ENCODE results near the gene SOS1. TPM values are rescaled to one million over a fixed set of nuclear protein-coding genes. Genes with fewer than 3 reads are reported as not detected.

The SOS1 gene
- total RNA-seq, 2 donors from 2014 or later = 13.7 to 67.6 TPM

DNA sequence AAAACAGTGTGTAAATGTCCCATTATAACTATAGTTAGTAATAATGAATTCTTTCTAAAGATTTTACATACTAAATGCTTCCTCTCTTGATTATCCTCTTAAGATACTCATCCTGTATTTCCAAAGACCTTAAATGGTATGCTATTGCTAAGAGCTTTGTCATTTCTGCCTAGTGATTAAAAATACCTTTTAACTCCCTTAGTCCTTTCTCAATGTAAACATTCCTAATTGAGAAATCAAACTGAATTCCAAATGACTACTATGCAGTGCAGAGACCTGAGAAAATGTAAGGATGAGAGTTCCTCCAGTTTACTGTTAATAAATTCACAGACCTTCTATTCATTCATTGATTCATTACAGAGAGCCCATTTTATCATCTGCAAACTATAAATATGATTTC, 86.9 kb downstream of the SOS1 start:
- Histone ChIP-seq H3K27ac (no peak overlapping the region), H3K27me3 (no peaks in the 10 kb centered on the region), H3K9me3 (no peaks in the 10 kb centered on the region), H3K36me3 (replicated peaks in 1 of 2; ENCODE audit: insufficient read depth in 1 of 2, low read depth in 2 of 2) (peaks cover 0 to 2% of the 10 kb centered on the region in 2 donors), H3K4me3 (no peak overlapping the region), H3K4me1 (no peaks in the 10 kb centered on the region)
- intact Hi-C loops (cut with DNase I) = no loop called here
- no peak for TF ChIP-seq POLR2A (IDR thresholded peaks at IDR 0.05)
- TF ChIP-seq CTCF (IDR thresholded peaks at IDR 0.05) = no peak
- ATAC-seq (no peak), DNase-seq (no peak)

DNA sequence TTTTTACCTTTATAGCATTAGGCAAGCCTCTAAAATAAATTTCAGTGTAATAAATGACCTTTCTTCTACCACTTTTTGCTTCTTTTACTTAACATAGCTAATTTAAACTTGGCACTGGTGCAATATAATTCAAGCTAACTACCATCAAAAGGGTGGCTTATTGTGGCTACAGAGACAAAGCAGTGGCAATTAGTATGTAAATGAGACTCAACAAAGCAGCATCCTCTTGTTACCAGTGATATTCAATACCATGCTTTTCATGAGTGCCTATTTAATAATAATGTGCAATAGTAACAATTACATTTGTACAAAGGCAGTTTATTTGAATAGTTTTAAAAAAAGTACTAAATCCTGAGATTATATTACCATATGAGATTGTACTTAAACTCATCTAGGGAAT, 93.4 kb downstream of the SOS1 start:
- DNase-seq = no peak
- no peak for ATAC-seq
- Histone ChIP-seq H3K9me3 (no peaks in the 10 kb centered on the region), H3K36me3 (replicated peaks in 1 of 2; ENCODE audit: insufficient read depth in 1 of 2, low read depth in 2 of 2) (peaks cover 0 to 4% of the 10 kb centered on the region in 2 donors), H3K27ac (no peak overlapping the region), H3K27me3 (no peaks in the 10 kb centered on the region), H3K4me1 (no peaks in the 10 kb centered on the region), H3K4me3 (no peak overlapping the region)
- TF ChIP-seq POLR2A (IDR thresholded peaks at IDR 0.05) (no peak), CTCF (IDR thresholded peaks at IDR 0.05) (no peak)
- intact Hi-C loops (cut with DNase I) = no loop called here

DNA sequence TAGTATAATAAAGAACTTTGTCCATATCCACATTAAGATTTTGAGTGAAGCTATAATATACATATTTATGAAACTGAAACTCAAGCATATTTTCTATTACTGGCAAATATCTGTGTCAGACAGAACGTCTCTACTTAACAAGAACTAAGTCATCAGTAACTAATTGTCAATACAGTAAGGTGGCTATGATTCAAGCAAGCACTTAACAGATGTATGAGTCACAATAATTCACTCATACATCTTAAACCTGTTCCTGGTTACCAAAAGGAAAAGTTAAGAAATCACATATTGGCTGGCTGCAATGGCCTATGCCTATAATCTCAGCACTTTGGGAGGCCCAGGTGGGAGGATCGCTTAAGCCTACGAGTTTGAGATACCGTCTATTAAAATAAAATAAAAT, 96.0 kb downstream of the SOS1 start:
- TF ChIP-seq CTCF (IDR thresholded peaks at IDR 0.05) (no peak), POLR2A (IDR thresholded peaks at IDR 0.05) (no peak)
- intact Hi-C loops (cut with DNase I) = no loop called here
- Histone ChIP-seq H3K9me3 (no peaks in the 10 kb centered on the region), H3K27me3 (no peaks in the 10 kb centered on the region), H3K4me3 (no peak overlapping the region), H3K36me3 (replicated peaks in 1 of 2; ENCODE audit: insufficient read depth in 1 of 2, low read depth in 2 of 2) (peaks cover 0 to 6% of the 10 kb centered on the region in 2 donors), H3K27ac (no peak overlapping the region), H3K4me1 (no peaks in the 10 kb centered on the region)
- DNase-seq (no peak), ATAC-seq (no peak)
- 92 to 93% methylated on average over 4 of the region's 4 CpGs for WGBS, 2 donors

GRCh38 chr2:39023649-39024048, 97.2 kb downstream of the SOS1 start:
- TF ChIP-seq CTCF (IDR thresholded peaks at IDR 0.05) (no peak), POLR2A (IDR thresholded peaks at IDR 0.05) (no peak)
- Histone ChIP-seq H3K4me3 (no peak overlapping the region), H3K4me1 (no peaks in the 10 kb centered on the region), H3K9me3 (no peaks in the 10 kb centered on the region), H3K27me3 (no peaks in the 10 kb centered on the region), H3K27ac (no peak overlapping the region), H3K36me3 (replicated peaks in 1 of 2; ENCODE audit: insufficient read depth in 1 of 2, low read depth in 2 of 2) (peaks cover 0 to 6% of the 10 kb centered on the region in 2 donors)
- ATAC-seq (no peak), DNase-seq (no peak)
- intact Hi-C loops (cut with DNase I) = no loop called here
- 79 to 81% methylated on average over 3 of the region's 3 CpGs for WGBS, 2 donors

DNA sequence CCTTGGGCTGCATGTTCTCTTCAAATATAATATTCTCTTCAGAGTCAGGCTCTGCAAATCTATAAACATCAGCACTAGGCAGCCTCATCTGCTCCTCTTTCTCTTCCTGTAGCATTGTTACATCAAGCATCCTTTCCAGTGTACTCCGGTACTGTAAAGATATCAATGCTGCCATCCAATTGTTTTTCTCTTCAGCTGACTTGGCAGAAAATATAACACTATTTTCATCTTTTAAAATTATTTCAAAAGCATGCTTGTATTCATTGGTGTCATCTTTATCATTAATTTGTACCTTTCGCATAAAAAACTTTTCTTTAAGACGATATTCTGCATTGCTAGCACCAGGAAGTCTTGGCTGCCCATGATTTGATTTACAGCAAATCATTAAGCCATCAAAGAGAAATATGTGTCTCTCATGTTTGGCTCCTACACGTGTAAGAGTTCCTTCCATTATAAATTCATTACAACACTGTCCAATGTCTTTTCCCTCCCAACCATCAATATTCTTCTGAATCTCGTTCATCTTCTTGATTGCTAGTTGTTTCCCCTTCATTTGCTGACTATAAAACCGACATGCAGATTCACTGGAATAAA, 98.1 kb downstream of the SOS1 start:
- Histone ChIP-seq H3K4me1 (no peaks in the 10 kb centered on the region), H3K4me3 (no peak overlapping the region), H3K9me3 (no peaks in the 10 kb centered on the region), H3K27ac (no peak overlapping the region), H3K36me3 (replicated peaks in 1 of 2; ENCODE audit: insufficient read depth in 1 of 2, low read depth in 2 of 2) (peaks cover 0 to 6% of the 10 kb centered on the region in 2 donors), H3K27me3 (no peaks in the 10 kb centered on the region)
- TF ChIP-seq CTCF (IDR thresholded peaks at IDR 0.05) (no peak), POLR2A (IDR thresholded peaks at IDR 0.05) (no peak)
- DNase-seq (no peak), ATAC-seq (no peak)
- WGBS, 2 donors = 72 to 79% methylated on average over 6 of the region's 6 CpGs
- intact Hi-C loops (cut with DNase I) = no loop called here
